HG03432 (cell line): Measurements from ENCODE around the gene MEG3.

Source experiments
- ATAC-seq: cut with Tn5 transposase; IDR thresholded peaks from one replicate; pipeline ENCODE4 v1.9.1; 2021; ENCODE audit warnings: mild to moderate bottlenecking, moderate library complexity; ENCODE audit not compliant: unreplicated experiment

Gene MEG3

DNA sequence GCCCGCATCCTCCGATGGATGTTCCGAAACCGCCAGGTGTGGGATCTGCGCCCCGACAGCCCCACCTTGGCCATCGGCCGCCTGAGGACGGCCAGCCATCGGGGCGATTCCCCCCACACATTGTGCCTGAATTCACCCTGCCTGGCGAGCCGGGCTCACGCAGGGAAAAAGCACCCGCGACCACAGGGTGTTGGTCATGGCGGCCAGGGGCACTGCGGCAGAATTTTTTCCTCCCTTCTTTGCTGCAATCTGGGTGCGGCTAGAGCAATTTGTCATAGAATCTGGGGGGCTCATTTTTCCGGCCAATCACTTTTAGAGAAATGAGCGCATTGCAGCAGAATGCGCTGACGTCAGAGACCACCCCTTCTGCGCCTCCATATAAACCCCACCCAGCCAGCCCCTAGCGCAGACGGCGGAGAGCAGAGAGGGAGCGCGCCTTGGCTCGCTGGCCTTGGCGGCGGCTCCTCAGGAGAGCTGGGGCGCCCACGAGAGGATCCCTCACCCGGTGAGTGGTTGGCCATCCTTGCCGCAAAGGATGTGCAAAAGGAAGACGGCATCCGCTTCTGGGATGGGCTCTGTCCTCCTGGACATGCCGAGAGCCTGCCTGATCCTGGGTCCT is at the start of gene MEG3:
TSS of gene MEG3 (plus strand) at position 406 of the 619 bp plus-strand sequence.
- no peak for ATAC-seq

DNA sequence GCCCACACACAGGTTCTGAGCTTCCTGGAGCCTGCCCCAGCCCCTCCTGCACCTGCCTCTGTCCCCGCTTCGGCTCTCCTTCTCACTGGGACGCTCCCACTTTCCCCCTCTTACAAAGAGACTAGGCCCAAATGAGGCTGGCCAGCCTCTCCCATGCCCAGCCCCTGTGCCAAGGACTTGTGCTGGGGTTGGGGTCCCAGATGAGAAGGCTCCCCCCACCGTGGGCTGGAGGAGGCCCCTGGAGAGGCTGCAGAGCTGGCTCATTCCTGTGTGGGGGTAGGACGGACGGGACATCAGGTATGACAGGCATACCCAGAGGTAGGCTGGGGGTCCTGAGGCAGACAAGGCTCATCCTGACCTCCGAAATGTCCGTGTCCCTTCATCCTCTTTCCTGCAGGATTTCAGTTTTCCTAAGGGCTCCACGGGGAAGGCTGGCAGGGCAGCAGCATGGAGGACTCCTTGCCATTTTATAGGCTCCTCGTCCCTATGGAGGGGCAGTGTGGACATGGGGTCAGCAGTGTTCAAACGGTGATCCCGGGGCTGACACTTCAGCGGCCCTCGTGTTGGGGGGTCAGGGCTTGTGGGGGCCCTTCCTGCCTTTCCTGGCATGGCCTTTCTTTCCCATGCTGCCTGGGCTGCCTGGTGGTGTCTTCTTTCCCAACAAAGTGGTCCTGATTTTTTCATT is 49.1 kb upstream of the MEG3 start:
- ATAC-seq, result no peak

DNA sequence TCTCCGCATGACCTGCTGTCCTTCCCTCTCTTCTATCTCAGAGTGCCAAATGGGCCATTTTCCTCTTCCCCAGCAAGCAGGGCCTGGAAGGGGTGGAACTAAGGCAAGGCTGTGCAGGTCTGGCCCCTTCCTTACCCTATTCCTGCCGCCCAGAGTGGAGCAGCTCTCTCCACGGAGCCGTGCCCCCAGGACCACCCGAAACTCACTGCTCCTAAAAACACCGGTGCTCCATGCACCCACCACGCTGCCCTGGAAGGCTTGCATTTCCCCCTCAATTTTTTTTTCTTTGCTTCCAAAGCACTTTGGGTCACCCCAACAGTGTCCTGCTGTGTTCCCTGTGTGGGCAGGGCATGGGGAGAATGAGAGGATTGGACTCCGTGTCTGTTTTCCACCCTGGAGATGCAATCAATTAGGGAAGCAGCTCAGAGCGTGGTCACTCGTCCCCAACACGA is 48.5 kb upstream of the MEG3 start:
- no peak for ATAC-seq

DNA sequence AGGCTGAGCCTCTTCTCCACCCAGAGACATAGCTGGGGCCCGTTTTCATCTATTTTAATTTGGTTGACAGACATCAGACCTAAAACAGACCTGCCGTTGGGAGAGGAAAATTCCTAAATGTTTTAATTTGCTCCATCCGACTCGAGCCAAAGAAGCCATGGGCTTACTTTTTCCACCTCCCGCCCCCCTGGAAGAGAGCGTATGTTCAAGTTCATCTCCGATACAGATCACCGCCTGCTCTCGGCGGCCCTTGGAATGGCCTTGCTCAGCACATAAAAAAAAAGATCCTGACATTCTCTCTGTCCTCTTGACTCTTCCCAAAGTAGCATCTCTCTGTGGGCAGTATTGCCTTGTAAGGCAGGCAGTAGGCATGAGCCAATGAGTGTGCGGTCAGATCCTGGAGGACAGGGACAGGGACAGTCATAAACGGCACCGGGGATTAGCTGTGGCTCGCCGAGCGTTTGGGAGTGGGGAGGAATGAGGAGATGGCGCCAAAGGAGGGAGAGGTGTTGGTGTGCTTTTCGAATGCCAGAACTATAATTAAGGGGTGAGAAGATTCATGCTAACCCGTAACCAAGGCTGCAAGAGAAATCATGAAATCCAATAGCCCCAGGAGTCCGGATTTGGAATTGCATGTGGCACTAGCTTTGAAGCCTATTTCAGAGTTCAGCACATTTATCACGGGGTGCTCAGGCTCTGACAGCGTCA is 47.9 kb upstream of the MEG3 start:
- ATAC-seq, result no peak

DNA sequence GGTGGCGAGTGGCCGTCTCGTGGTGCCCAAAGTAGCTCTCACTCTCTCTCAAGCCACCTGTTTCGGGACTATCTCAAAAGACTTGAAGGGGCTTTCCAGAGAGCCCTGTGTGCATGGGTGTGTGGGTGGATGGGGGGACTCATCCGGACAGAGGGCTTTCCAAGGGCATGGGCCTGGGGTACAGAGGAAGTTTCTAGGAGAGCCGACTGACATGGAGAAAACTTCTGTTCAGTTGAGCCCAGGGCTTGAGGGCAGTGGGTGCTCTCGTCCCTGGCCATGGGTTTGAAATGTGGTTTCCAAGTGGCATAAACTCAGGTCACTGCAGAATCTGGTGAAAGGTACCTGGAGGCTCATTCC is 47.4 kb upstream of the MEG3 start:
- no peak for ATAC-seq

DNA sequence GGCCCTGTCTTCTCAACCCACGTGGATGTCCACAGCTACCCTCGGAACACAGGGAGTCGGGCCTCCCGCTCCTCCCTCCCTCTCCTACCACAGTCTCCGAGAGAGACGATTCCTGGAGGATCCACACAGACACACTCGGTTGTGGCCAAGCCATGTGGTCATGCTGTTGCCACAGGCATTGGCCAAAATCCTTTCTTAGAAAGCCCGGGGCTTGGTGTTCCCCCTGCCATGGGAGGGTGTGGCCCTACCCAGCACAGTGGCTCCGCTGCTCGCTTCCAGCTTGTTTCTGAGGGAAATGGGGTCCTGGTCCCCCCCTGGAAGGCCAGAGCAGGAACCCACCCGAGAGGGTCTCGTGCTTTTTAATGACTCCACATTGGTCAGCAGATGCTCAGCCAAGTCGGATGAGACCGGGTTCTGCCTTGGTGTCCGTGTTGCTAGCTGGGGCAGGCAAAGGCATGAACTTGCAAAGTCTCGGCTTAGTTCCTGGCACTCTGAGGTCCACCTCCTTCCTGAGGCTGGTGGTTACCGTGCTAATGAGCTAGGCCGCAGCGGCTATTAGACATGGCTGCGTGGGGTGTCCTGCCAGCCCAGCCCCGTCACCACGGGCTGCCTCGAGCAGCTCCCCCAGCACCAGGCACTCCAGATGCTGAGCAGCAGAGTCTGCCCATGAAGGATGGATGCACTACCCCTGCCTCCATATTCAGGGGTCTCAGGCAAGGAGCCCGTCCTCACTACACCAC is 46.8 kb upstream of the MEG3 start:
- no peak for ATAC-seq

DNA sequence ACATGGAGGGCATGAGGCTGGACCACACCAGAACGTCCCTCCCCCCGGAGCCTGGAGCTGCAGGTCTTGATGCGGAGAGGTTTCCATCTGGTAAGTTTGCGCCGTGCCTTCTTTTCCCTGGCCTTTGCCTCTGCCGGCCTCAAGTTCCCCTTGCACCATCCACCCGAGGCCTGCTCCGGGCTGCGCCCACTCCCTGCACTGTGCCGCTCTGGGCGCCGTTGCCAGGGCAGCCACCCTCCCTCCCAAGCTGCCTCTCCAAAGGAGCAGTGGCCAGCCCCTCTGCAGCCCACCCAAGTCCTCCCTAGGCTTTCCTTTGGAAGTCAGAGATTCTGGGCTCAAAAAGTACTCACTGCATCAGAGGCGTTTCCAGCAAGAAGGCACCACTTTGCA is 46.2 kb upstream of the MEG3 start:
- ATAC-seq, result no peak

DNA sequence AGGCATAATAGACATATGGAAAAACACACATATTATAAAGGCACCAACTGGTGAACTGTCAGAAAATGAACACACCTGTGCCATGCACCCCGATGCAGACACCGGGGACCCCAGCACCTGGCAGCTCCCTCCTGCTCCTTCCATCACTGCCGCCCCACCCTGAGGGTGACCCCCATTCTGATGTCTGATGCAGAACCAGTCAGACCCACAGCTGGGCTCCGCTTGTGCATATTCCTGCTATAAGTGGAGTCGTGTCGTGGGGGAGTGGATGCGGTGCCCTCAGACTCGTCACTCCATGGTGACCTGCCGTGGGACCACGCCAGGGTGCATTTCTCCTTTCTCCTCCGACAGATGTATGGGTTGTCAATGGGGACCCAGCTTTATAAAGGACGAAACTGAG is 45.7 kb upstream of the MEG3 start:
- no peak for ATAC-seq

DNA sequence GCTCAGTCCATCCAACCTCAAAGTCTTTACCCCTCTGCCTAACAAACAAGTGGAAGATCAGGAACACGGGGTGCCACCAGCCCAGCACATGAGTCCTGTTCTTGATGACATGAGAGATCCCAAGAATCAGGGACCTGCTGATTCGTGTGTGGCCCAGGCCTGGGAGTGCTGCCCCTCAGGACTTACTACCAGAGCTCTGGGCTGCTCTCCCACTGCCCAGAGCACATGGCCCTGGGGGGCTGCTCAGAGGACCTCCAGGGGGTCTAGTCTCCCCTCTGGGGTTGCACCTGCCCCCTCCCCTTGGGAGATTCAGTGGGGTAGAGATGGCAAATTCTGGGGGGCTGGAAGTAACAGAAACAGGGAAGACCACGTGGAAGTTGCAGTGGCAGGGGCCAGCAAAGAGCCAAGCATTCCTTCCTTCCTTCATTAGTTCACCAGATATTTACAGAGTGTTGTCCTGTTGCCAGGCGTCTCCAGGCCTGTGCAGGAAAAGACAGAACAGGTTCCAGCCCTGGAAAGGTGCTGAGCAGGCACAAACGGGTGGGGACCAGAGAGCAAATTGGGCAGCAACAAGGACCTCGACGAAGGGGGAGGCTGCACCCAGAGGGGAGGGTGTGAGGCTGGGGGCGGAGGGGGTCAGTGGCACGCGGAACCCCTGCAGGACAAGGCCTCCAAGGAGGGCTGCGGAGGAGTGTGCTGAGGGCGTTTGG is 45.1 kb upstream of the MEG3 start:
- ATAC-seq, result no peak

DNA sequence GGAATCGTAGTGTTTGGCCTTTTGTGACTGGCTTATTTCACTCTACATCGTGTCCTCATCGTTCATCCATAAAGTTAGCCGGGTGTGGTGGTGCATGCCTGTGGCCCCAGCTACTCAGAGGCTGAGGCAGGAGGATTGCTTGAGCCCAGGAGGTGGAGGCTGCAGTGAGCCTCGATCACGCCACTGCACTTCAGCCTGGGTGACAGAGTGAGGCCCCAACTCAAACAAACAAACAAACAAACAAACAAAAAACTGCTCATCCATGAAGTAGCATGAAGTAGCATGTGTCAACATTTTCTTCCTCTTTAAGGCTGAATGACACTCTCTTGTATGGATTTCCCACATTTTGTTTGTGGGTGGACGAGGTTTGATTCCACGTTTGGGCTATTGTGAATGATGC is 44.0 kb upstream of the MEG3 start:
- no peak for ATAC-seq

DNA sequence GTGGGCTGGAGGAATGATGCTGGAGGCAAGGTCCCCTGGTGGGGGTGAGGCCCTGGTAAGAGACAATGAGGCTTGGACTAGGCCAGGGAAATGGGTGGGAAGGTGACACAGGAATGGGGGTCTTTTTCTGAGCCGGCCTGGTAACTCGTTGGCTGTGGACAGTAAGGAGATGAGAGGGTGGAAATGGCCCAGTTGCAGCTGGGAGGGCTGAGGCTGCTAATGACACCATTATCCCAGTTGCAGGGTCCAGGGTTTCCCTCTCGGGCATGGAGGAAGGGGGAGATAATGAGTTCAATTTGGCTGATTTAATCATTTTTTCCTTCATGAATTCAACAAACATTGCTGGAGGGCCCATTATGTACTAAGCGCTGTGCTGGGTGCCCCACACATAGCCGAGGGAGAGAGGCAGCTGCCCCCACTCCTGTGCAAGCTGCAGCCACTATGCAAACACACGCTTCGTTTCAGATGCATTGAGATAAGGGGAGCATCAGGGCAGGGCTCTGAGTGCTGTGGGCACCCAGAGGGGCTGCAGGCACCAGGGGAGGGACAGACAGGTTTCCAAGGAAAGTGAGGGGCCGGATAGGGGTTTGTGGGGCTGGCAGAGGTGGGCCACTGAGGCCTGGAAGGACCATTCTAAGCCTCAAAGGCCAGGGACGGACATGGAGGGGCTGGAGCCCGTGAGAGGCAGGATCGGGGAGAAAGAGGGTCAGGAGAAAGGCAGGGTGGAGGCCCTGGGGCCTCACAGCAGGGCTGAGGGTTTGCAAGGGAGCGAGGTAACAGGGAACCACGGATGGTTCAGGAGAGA is 43.2 kb upstream of the MEG3 start:
- no peak for ATAC-seq

DNA sequence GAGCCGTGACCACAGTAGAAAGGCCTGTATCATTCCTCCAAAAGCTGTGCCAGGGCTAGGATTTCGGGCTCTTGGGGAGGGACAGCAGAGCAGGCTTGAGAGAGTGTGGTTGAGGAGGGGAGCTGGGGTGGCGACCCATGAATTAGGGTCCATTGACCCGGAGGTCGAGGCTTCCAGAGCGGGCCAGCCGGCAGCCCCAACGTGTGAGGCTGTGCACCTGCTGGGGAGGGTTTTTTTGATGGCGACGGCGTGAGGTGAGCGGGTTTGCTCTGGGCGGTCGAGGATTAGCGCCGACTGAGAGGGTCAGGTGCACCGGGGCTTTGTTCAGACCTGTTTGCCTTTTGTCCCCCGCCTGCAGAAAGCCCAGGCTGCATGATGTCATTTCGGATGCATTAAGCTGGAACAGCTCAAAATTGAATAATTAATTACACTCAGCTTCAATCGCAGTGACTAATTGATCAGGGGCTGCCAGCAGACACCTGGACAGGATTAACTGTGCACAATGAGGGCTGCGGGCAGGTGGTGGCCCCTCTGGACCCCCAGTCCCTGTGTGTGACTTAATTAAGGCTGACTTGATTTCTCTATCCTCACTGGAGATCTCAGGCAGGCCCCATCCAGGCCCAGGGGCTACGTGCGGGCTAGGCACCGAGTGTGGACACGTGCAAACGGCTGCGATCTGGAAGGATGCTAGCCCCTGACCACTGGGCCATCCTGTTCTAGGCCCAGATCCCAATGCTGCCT is 42.1 kb upstream of the MEG3 start:
- no peak for ATAC-seq

DNA sequence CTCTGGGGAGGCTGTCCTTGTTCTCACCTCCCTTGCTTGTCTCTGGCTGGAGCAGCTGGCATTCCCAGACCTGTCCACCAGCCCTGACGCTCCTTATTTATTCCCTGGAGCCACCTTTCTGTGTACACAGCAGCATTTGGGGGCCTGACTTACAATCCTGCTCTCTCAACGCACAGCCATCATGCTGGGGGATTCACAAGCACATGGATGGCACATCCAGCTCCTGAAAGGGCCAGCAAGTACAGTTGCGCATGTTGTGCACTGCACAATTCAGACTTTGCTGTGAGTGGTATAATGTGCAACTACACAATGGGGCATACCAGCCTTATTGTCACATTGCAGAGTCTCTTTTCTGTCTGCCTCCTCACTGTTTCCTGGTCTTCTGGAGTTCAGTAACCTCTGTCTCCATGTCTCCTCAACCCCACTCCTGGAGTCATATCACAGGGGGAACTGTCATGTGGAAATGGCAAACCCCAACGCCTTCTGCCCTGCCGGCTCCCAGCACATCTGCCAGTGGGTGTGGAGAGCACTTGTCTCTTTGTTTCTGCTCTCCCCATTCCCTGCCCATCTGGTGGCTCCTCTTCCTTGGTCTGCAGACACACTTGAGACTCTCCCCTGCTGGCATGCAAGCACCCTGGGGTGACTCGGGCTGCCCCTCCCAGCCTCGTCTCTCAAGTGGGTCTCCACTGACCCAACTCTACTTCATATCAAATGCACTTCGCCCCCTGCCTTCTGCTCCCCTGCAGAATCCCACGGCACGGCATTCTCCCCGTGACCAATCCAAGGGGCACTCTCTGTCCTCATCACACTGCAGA is 41.2 kb upstream of the MEG3 start:
- no peak for ATAC-seq

DNA sequence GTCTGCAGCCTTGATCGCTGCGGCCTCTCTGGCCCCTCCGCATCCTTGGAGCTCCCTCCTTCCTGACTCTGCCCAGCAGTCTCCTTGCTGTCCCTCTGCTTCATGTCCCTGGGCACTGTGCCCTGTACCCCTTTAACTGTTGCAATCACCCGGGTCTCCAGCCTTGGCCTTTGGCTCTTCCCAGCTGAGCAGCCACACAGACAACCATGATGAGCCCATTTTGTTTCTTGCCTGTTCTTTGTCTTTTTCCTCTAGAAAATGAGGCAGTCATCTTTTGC is 40.6 kb upstream of the MEG3 start:
- ATAC-seq, result no peak

DNA sequence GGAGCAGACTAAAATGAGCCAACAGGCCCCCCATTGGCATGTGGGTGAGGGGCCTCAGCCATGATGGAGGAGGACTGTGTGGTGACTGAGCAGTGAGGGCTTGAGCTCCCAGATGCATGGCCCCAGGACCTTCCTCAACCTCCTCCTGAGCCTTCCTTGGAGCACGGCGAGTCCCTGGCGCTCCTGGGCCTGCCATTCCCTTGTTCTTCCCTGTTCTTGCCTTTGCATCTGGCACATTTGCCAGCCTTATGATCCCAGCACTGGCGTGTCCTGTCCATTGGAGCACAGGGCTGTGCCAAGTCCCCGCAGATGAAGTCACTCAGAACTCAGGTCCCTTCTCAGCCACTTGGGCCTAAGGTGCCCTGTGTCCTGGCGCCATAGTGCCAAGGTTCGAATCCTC is 40.3 kb upstream of the MEG3 start:
- no peak for ATAC-seq

DNA sequence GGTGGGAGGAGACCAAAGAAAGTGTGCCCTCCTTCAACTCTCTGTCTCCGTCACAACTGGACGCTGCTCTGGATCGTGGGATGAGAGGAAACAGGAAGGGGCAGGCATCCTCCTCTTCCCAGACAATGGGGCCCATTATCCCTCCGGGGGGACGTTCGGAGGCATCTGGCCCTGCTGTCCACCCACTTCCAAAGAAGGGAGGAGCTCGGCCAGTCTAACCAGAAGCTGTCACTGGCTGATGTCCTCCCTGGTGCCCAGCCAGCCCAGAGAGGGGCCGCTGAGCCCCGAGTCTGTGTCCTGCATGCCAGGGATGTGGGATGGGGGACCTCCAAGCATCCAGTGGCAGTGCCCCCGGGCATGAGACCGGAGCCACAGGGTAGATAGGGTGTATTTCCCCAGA is 39.8 kb upstream of the MEG3 start:
- ATAC-seq, result no peak

DNA sequence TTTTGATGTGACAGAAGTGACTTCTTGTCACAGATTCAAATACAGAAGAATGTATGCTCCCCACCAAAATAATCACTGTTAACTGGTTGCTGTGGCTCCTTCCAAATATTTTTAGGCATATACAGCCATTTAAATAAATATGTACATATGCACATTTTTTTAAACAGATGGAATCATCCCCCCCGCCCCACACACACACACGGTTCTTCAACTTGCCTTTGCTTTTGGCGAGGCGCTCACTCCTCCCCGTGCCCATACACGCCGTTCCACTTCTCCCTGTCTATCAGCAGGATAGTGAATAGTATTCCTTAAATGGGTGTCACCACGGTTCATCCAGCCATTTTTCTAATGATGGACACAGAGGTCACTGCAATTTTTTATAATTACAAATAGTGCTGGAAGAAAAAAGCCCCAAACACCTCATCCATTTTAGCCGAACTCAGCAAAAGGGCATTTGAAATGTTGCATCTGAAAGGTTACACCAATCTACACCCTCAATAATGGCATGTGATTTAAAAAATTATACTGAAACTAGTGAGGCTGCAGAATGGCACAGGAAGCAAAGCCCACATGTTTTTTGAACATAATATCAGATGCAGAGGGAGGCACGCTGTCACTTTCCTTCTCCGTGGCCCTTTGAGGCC is 39.2 kb upstream of the MEG3 start:
- ATAC-seq, result no peak

DNA sequence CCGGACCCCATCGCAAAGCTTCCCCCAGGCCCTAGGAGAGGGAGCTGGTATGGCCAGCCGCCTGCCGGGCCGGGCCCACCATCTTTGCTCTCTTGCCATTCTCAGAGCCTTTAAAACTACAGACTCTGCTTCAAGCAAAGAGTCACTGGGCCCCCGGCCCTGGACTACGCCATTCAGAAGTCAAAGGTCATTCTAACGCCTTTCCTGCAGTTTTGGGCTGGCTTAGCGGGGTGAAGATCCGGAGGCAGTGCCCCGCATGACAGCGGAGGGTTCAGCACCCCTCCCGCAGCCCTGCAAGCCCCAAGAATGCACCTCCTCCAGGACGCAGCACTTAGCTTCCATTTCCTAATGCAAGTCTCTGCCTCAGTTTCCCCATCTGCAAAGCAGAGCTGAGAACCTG is 38.3 kb upstream of the MEG3 start:
- no peak for ATAC-seq
